K562 (cell line): ENCODE measurements around the gene ZNF442. TPM values are rescaled to one million over a fixed set of nuclear protein-coding genes. Genes with fewer than 3 reads are reported as not detected.

Source experiments
- CREB1 ChIP-seq, 2 experiments: sonication (generic) in 1 of 2; formaldehyde crosslinking in 1 of 2; IDR thresholded peaks; 2 replicates each; pipeline versions ENCODE4 v1.6.1 to v1.8.0; 2012 to 2022; ENCODE audit warnings: inconsistent platforms in 1 of 2, mild to moderate bottlenecking in 1 of 2, missing genetic modification reagents in 1 of 2, moderate library complexity in 1 of 2
- CTCF ChIP-seq, 3 experiments: IDR thresholded peaks in 2 of 3; conservative IDR thresholded peaks in 1 of 3; 2 replicates each; pipeline ENCODE4 v1.5.1; 2011 to 2012; ENCODE audit warnings: low read length in 3 of 3, mild to moderate bottlenecking in 3 of 3, control low read depth in 2 of 3, improper control_type of control experiment in 1 of 3, inconsistent platforms in 1 of 3, low read depth in 1 of 3, mixed read lengths in 1 of 3, moderate library complexity in 1 of 3; ENCODE audit not compliant: insufficient read depth in 2 of 3
- FOXA1 ChIP-seq: fragments of 450-650 bp; IDR thresholded peaks from 2 replicates; pipeline ENCODE4 v1.6.1; 2016; ENCODE audit warnings: mild to moderate bottlenecking, borderline replicate concordance
- FOXP1 ChIP-seq: sonication (generic); formaldehyde crosslinking; IDR thresholded peaks from 2 replicates; pipeline ENCODE4 v1.8.0; 2022; ENCODE audit warnings: mild to moderate bottlenecking, missing genetic modification reagents
- GABPB1 ChIP-seq: sonication (generic); formaldehyde crosslinking; IDR thresholded peaks from 2 replicates; pipeline ENCODE4 v1.8.0; 2022; ENCODE audit warnings: mild to moderate bottlenecking, missing genetic modification reagents
- HOMEZ ChIP-seq: fragments of 250-450 bp; sonication (Bioruptor Pico); IDR thresholded peaks from 2 replicates; pipeline ENCODE4 v1.4.0; 2020; ENCODE audit warnings: mild to moderate bottlenecking, moderate library complexity
- IRF2 ChIP-seq: sonication (generic); formaldehyde crosslinking; IDR thresholded peaks from 2 replicates; pipeline ENCODE4 v1.8.1; 2022; ENCODE audit warnings: mild to moderate bottlenecking, missing genetic modification reagents
- KDM1A ChIP-seq, 2 experiments: fragments of 450-650 bp; IDR thresholded peaks; 2 replicates each; pipeline ENCODE4 v1.6.1; 2016; ENCODE audit warnings: mild to moderate bottlenecking in 2 of 2
- MEIS2 ChIP-seq: fragments of 450-650 bp; IDR thresholded peaks from 2 replicates; pipeline ENCODE4 v1.6.1; 2014; ENCODE audit warnings: mild to moderate bottlenecking; ENCODE audit not compliant: partially characterized antibody
- PKNOX1 ChIP-seq: fragments of 450-650 bp; IDR thresholded peaks from 2 replicates; pipeline ENCODE4 v1.6.1; 2016
- POLR2G ChIP-seq: fragments of 200-400 bp; formaldehyde crosslinking; IDR thresholded peaks from 2 replicates; pipeline ENCODE4 v1.6.1; 2017; ENCODE audit warnings: low read depth, mild to moderate bottlenecking, antibody characterized with exemption, low read length, moderate library complexity
- PTRF ChIP-seq: fragments of 450-650 bp; IDR thresholded peaks from 2 replicates; pipeline ENCODE4 v1.6.1; 2016; ENCODE audit warnings: mild to moderate bottlenecking, missing genetic modification characterization, missing compliant biosample characterization
- RBM25 ChIP-seq: fragments of 200-400 bp; formaldehyde crosslinking; IDR thresholded peaks from 2 replicates; pipeline ENCODE4 v1.6.1; 2018; ENCODE audit warnings: low read length, low read depth, moderate library complexity; ENCODE audit not compliant: severe bottlenecking
- SAP30 ChIP-seq: fragments of 200-600 bp; sonication (generic); IDR thresholded peaks from 2 replicates; pipeline ENCODE4 v1.6.1; 2012; ENCODE audit warnings: borderline replicate concordance, low read depth, mild to moderate bottlenecking, moderate library complexity, low read length, control low read depth, inconsistent platforms; ENCODE audit not compliant: insufficient read depth, poor library complexity, severe bottlenecking
- SRSF7 ChIP-seq: fragments of 200-400 bp; formaldehyde crosslinking; optimal IDR thresholded peaks from 2 replicates; pipeline ENCODE3; 2017; ENCODE audit warnings: mild to moderate bottlenecking, low read depth, low read length
- TAF15 ChIP-seq: fragments of 200-400 bp; formaldehyde crosslinking; IDR thresholded peaks from 2 replicates; pipeline ENCODE4 v1.6.1; 2017; ENCODE audit warnings: mild to moderate bottlenecking, low read depth, low read length, moderate library complexity
- THRB ChIP-seq: fragments of 450-650 bp; formaldehyde crosslinking; conservative IDR thresholded peaks from 2 replicates; pipeline ENCODE4 v1.4.0; 2022; ENCODE audit warnings: mild to moderate bottlenecking, missing genetic modification characterization
- ZNF174 ChIP-seq: fragments of 250-450 bp; sonication (Bioruptor Pico); IDR thresholded peaks from 2 replicates; pipeline ENCODE4 v1.4.0; 2020; ENCODE audit warnings: mild to moderate bottlenecking
- ZNF444 ChIP-seq: fragments of 250-450 bp; sonication (Bioruptor Pico); IDR thresholded peaks from 2 replicates; pipeline ENCODE4 v1.4.0; 2020; ENCODE audit warnings: mild to moderate bottlenecking, moderate library complexity
- ZNF668 ChIP-seq: fragments of 250-450 bp; sonication (Bioruptor Pico); IDR thresholded peaks from 2 replicates; pipeline ENCODE4 v1.8.0; 2022; ENCODE audit warnings: mild to moderate bottlenecking, inconsistent platforms
- ZNF785 ChIP-seq: fragments of 250-450 bp; sonication (Bioruptor Pico); IDR thresholded peaks from 2 replicates; pipeline ENCODE4 v1.4.0; 2020; ENCODE audit warnings: mild to moderate bottlenecking
- polyA plus RNA-seq, 8 experiments: library from polyadenylated mRNA; depleted of rRNA in 4 of 8; stranded (reverse) in 5 of 8; unstranded in 3 of 8; fragments of >200 nt; fragmentation: Nextera tagmentation in 2 of 8; fragmentation: Illumina TruSeq in 1 of 8; extraction: Ambion mirVana in 2 of 8; extraction: Trizol in 1 of 8; gene quantifications; 2 replicates each; pipeline versions ENCODE4 v1.2.1 to v1.2.3, GENCODE V29; 2011 to 2014; ENCODE audit warnings: inconsistent platforms in 1 of 8, missing spikeins in 1 of 8
- total RNA-seq, 7 experiments: library from RNA; depleted of rRNA in 6 of 7; stranded (reverse); fragments of >200 nt in 6 of 7; fragmentation: Illumina TruSeq in 2 of 7; extraction: Trizol in 2 of 7; gene quantifications; 2 replicates each; pipeline versions ENCODE4 v1.2.1 to v1.2.3, GENCODE V29; 2011 to 2021; ENCODE audit warnings: low replicate concordance in 1 of 7

The ZNF442 gene
- total and polyA plus RNA-seq, 9 of the 15 experiments (the other 6 are each of a cell fraction or from before 2014, with no cell fraction given), result 1.7 to 7.0 (median 4.1) TPM

- peak; percentile 84 for TF ChIP-seq POLR2G
- no peak for TF ChIP-seq ZNF174
- no peak for TF ChIP-seq CREB1 (IDR thresholded peaks at IDR 0.05)
- peak; percentile 39; the same call in 1 of the 2 replicates for TF ChIP-seq CREB1 (CRISPR knock-in tag; IDR thresholded peaks at IDR 0.05)
- TF ChIP-seq ZNF444 (CRISPR knock-in tag), result no peak
- TF ChIP-seq ZNF785, result no peak
- TF ChIP-seq PKNOX1, result peak; percentile 99
- no peak for TF ChIP-seq SRSF7
- no peak for TF ChIP-seq ZNF668
- TF ChIP-seq RBM25, result peak; percentile 38
- peak; percentile 88 for TF ChIP-seq MEIS2
- no peak for TF ChIP-seq TAF15
- peak; percentile 81 for TF ChIP-seq GABPB1
- TF ChIP-seq PTRF (tag), result no peak
- TF ChIP-seq KDM1A (IDR thresholded peaks at IDR 0.05), result peak in 1 of 2 experiments; percentile 47; a peak in 1 of 4 replicates
- no peak for TF ChIP-seq FOXA1
- no peak for TF ChIP-seq FOXP1 (CRISPR knock-in tag)
- TF ChIP-seq THRB (CRISPR knock-in tag), result no peak
- peak; percentile 79 for TF ChIP-seq SAP30
- TF ChIP-seq HOMEZ (CRISPR knock-in tag), result no peak
- TF ChIP-seq CTCF (IDR thresholded peaks at IDR 0.05 in 2 of 3, conservative IDR thresholded peaks at IDR 0.05 in 1 of 3; ENCODE audit: insufficient read depth in 2 of 3, low read depth in 1 of 3, low read length in 3 of 3), result peak in 1 of 3 experiments; percentile 25; a peak in 3 of 6 replicates
- TF ChIP-seq IRF2 (CRISPR knock-in tag), result no peak
Observed at GRCh38 chr19:12400633-12401502, 35.4 kb upstream of the ZNF442 start, which contains the start of gene ZNF799 (continued).
